Epithelial cell of esophagus (primary cell): ENCODE measurements around the gene TMEM234.

Source experiments
- DNase-seq: peaks from one replicate; pipeline ENCODE4 v3.0.0; 2010; ENCODE audit warnings: low read depth
- H3K4me3 ChIP-seq: 2 replicates; pipeline ENCODE4 v1.5.1; 2011; ENCODE audit warnings: mild to moderate bottlenecking, low read length, control low read depth
- CTCF ChIP-seq: IDR thresholded peaks from 2 replicates; pipeline ENCODE4 v1.5.1; 2011; ENCODE audit warnings: low read depth, mild to moderate bottlenecking, low read length, control low read depth, inconsistent platforms; ENCODE audit not compliant: insufficient read depth; ENCODE audit errors: missing control alignments

The TMEM234 gene

GRCh38 chr1:32256473-32257226 lies 34.5 kb upstream of the TMEM234 start:
- TF ChIP-seq CTCF: no peak
- H3K4me3 ChIP-seq: no peak overlapping the region

GRCh38 chr1:32255072-32256071 lies 33.2 kb upstream of the TMEM234 start:
- no peak overlapping the region for H3K4me3 ChIP-seq
- TF ChIP-seq CTCF: no peak
- no peak for DNase-seq

More at GRCh38 chr1:32256473-32257226, 34.5 kb upstream of the TMEM234 start:
- DNase-seq: no peak

- TF ChIP-seq CTCF: no peak
- H3K4me3 ChIP-seq: no peak within 1 kb of the TSS
- DNase-seq: no peak
Measured at GRCh38 chr1:32250893-32251716, 29.0 kb upstream of the TMEM234 start, which contains the start of gene LCK. Gene LCK (plus strand): TSS chr1:32251265. CDS start chr1:32274330, 23,065 bp downstream.

- peak; percentile 68 for DNase-seq
- no peak overlapping the region for H3K4me3 ChIP-seq
- no peak for TF ChIP-seq CTCF
Measured at GRCh38 chr1:32249831-32250525, 27.8 kb upstream of the TMEM234 start.

- DNase-seq: peak; percentile 79
- H3K4me3 ChIP-seq: no peak overlapping the region
- peak; percentile 68 for TF ChIP-seq CTCF
Measured at GRCh38 chr1:32247983-32248889, 26.1 kb upstream of the TMEM234 start.
